CD4-positive, alpha-beta T cell (primary cell): ENCODE data around the gene DDX31. TPM values are rescaled to one million over a fixed set of nuclear protein-coding genes. Genes with fewer than 3 reads are reported as not detected.

Source experiments
- ATAC-seq: fragments of 200-7000 bp; cut with Tn5 transposase; one replicate; pipeline ENCODE4 v1.10.0; 2022; ENCODE audit warnings: mild to moderate bottlenecking; ENCODE audit not compliant: poor library complexity
- CTCF ChIA-PET: fragments of 350-600 bp; sonication (Branson Sonifier 250); formaldehyde crosslinking; loops from one replicate; lab custom pipeline; 2021; ENCODE audit warnings: antibody characterized with exemption, inconsistent platforms; lab: Charles Lee
- POLR2A ChIA-PET: fragments of 350-600 bp; sonication (Branson Sonifier 250); formaldehyde crosslinking; loops from one replicate; lab custom pipeline; 2021; ENCODE audit warnings: antibody characterized with exemption, inconsistent platforms; lab: Charles Lee
- DNase-seq, 14 experiments: peaks; one replicate each; pipeline ENCODE4 v3.0.0-alpha.2; 2013 to 2020; ENCODE audit warnings: mixed read lengths in 2 of 14
- H3K27ac ChIP-seq, 2 donors: one replicate each; pipeline versions ENCODE4 v1.5.1 to v1.7.0; 2013; ENCODE audit warnings: low read length in 2 of 2, low read depth in 1 of 2, mild to moderate bottlenecking in 1 of 2
- H3K27me3 ChIP-seq, 2 experiments: 1 replicate in 1 of 2; 2 replicates in 1 of 2; pipeline versions ENCODE4 v1.6.1 to v1.7.0; 2013; ENCODE audit warnings: low read length in 2 of 2, control low read depth in 1 of 2, mild to moderate bottlenecking in 1 of 2, moderate library complexity in 1 of 2; ENCODE audit not compliant: insufficient read depth in 2 of 2, control insufficient read depth in 1 of 2
- H3K36me3 ChIP-seq: one replicate; pipeline ENCODE4 v1.6.1; 2013; ENCODE audit warnings: low read length, control low read depth; ENCODE audit not compliant: insufficient read depth
- H3K4me1 ChIP-seq: one replicate; pipeline ENCODE4 v1.6.1; 2013; ENCODE audit warnings: low read length, control low read depth; ENCODE audit not compliant: insufficient read depth
- H3K4me3 ChIP-seq: one replicate; pipeline ENCODE4 v1.5.1; 2013; ENCODE audit warnings: mild to moderate bottlenecking, low read length, moderate library complexity
- H3K9me3 ChIP-seq, 2 experiments: 1 replicate in 1 of 2; 2 replicates in 1 of 2; pipeline versions ENCODE4 v1.6.1 to v1.7.0; 2013; ENCODE audit warnings: low read length in 2 of 2, mild to moderate bottlenecking in 2 of 2, control low read depth in 1 of 2, moderate library complexity in 1 of 2; ENCODE audit not compliant: control insufficient read depth in 1 of 2, insufficient read depth in 1 of 2
- H3K27ac Mint-ChIP-seq: one replicate; pipeline ENCODE4 v1.8.0; 2020; ENCODE audit warnings: mixed read lengths
- H3K27me3 Mint-ChIP-seq: one replicate; pipeline ENCODE4 v1.8.0; 2021; ENCODE audit warnings: mixed read lengths
- H3K36me3 Mint-ChIP-seq: one replicate; pipeline ENCODE4 v1.8.0; 2021; ENCODE audit warnings: low read depth, mixed read lengths
- H3K4me1 Mint-ChIP-seq: one replicate; pipeline ENCODE4 v1.8.0; 2021; ENCODE audit warnings: low read depth, mixed read lengths
- H3K4me3 Mint-ChIP-seq: one replicate; pipeline ENCODE4 v1.8.0; 2020; ENCODE audit warnings: mild to moderate bottlenecking, mixed read lengths
- H3K9me3 Mint-ChIP-seq: one replicate; pipeline ENCODE4 v1.8.0; 2020; ENCODE audit warnings: mixed read lengths
- CTCF ChIP-seq: fragments of 200-600 bp; IDR thresholded peaks from one replicate; pipeline ENCODE4 v1.8.0; 2022; ENCODE audit warnings: antibody characterized with exemption, mild to moderate bottlenecking
- intact Hi-C, 2 experiments: fragments of 100-400 bp; cut with DNase I in 1 of 2; cut with micrococcal nuclease in 1 of 2; formaldehyde crosslinking; loops; one replicate each; pipeline versions ENCODE4 v1.15.1 to v1.9.0; 2023 to 2025; cut with DNase I, micrococcal nuclease
- total RNA-seq, 174 experiments: library from RNA in 2 of 174; stranded (reverse) in 2 of 174; gene quantifications; one replicate each; pipeline ENCODE4 v1.2.3 and lab custom pipeline; 2021 to 2026

DDX31 gene
- total RNA-seq, 2 experiments from 2014 or later = 11.0 to 11.3 TPM

- CTCF ChIA-PET = no interaction called here
- Mint-ChIP-seq H3K27ac (no peak overlapping the region), H3K27me3 (peaks cover 72% of the 10 kb centered on the region)
Measured at GRCh38 chr9:132592451-132592850, 77.3 kb downstream of the DDX31 start.

GRCh38 chr9:132591751-132592314 lies 78.0 kb downstream of the DDX31 start:
- no peak for ATAC-seq
- peaks cover 6% of the 10 kb centered on the region for H3K4me1 ChIP-seq
- Mint-ChIP-seq H3K4me1 (no peaks in the 10 kb centered on the region), H3K27ac (no peak overlapping the region), H3K9me3 (no peaks in the 10 kb centered on the region), H3K4me3 (no peak overlapping the region), H3K36me3 (peaks cover 42% of the 10 kb centered on the region), H3K27me3 (peaks cover 75% of the 10 kb centered on the region)
- peaks cover 0 to 24% of the 10 kb centered on the region in 2 experiments for H3K9me3 ChIP-seq
- no peak overlapping the region for H3K4me3 ChIP-seq
- peaks cover 38 to 52% of the 10 kb centered on the region in 2 experiments for H3K27me3 ChIP-seq
- ChIA-PET CTCF (no interaction called here), POLR2A (no interaction called here)
- TF ChIP-seq CTCF = no peak
- H3K36me3 ChIP-seq = peaks cover 23% of the 10 kb centered on the region
- no peak for DNase-seq
- intact Hi-C loops = no loop called here
- H3K27ac ChIP-seq = no peak overlapping the region

More at GRCh38 chr9:132592451-132592850, 77.3 kb downstream of the DDX31 start:
- Mint-ChIP-seq H3K4me1 (no peaks in the 10 kb centered on the region), H3K9me3 (no peaks in the 10 kb centered on the region), H3K4me3 (no peak overlapping the region), H3K36me3 (peaks cover 45% of the 10 kb centered on the region)
- Histone ChIP-seq H3K27ac (no peak overlapping the region), H3K4me3 (no peak overlapping the region), H3K9me3 (peaks cover 0 to 18% of the 10 kb centered on the region in 2 experiments), H3K4me1 (peaks cover 3% of the 10 kb centered on the region), H3K27me3 (peaks cover 31 to 46% of the 10 kb centered on the region in 2 experiments), H3K36me3 (peaks cover 24% of the 10 kb centered on the region)
- ATAC-seq = no peak
- no peak for DNase-seq
- POLR2A ChIA-PET = no interaction called here
- intact Hi-C loops = no loop called here
- no peak for TF ChIP-seq CTCF

- ChIA-PET CTCF (no interaction called here), POLR2A (no interaction called here)
- H3K27me3 Mint-ChIP-seq = peaks cover 75% of the 10 kb centered on the region
- Histone ChIP-seq H3K4me1 (peaks cover 6% of the 10 kb centered on the region), H3K4me3 (no peak overlapping the region), H3K27ac (no peak overlapping the region), H3K9me3 (peaks cover under 1 to 29% of the 10 kb centered on the region in 2 experiments), H3K36me3 (peaks cover 18% of the 10 kb centered on the region), H3K27me3 (peaks cover 43 to 58% of the 10 kb centered on the region in 2 experiments)
- no peaks in the 10 kb centered on the region for H3K4me1 Mint-ChIP-seq
- H3K4me3 Mint-ChIP-seq = no peak overlapping the region
- DNase-seq = no peak
- no peak for ATAC-seq
- no peaks in the 10 kb centered on the region for H3K9me3 Mint-ChIP-seq
- no peak for TF ChIP-seq CTCF
- no peak overlapping the region for H3K27ac Mint-ChIP-seq
- H3K36me3 Mint-ChIP-seq = peaks cover 36% of the 10 kb centered on the region
- intact Hi-C loops = no loop called here
Measured at GRCh38 chr9:132591244-132591643, 78.5 kb downstream of the DDX31 start.
